Skin of body (tissue), 2 donors: ENCODE results near the gene TMEM8B. TPM values are rescaled to one million over a fixed set of nuclear protein-coding genes. Genes with fewer than 3 reads are reported as not detected.

Experiments
- DNase-seq: peaks from one replicate; lab custom pipeline; 2025; lab: John Stamatoyannopoulos, UW
- total RNA-seq: library from RNA; depleted of rRNA; stranded (reverse); fragments of >200 nt; gene quantifications from one replicate; pipeline ENCODE4 v1.2.3, GENCODE V29; 2014

TMEM8B gene
- total RNA-seq: 3.6 TPM

GRCh38 chr9:35829084-35829763 is at the start of gene TMEM8B:
Gene TMEM8B, plus strand, starts transcription at chr9:35829228. Its CDS starts 220 bp downstream, at chr9:35829448.
- peak; percentile 92 for DNase-seq

GRCh38 chr9:35781066-35781465 is 48.0 kb upstream of the TMEM8B start:
- no peak for DNase-seq

DNA sequence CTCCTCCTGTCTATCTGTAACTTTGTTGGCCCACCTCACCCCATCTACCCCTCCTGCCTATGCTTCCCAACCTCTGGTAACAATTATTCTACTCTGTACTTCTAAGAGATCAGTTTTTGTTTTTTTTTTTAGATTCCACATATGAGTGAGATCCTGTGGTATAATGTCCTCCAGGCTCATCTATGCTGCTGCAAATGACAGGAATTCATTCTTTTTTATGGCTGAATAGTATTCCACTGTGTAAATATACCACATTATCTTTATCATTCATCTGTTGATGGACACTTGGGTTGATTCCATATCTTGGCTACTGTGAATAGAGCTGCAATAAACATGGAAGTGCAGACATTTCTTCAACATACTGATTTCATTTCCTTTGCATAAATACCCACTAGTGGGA is 45.6 kb upstream of the TMEM8B start:
- no peak for DNase-seq

- DNase-seq: no peak
Observed at GRCh38 chr9:35789541-35789940, 39.5 kb upstream of the TMEM8B start.

GRCh38 chr9:35790025-35790384 is 39.0 kb upstream of the TMEM8B start:
- DNase-seq: no peak

DNA sequence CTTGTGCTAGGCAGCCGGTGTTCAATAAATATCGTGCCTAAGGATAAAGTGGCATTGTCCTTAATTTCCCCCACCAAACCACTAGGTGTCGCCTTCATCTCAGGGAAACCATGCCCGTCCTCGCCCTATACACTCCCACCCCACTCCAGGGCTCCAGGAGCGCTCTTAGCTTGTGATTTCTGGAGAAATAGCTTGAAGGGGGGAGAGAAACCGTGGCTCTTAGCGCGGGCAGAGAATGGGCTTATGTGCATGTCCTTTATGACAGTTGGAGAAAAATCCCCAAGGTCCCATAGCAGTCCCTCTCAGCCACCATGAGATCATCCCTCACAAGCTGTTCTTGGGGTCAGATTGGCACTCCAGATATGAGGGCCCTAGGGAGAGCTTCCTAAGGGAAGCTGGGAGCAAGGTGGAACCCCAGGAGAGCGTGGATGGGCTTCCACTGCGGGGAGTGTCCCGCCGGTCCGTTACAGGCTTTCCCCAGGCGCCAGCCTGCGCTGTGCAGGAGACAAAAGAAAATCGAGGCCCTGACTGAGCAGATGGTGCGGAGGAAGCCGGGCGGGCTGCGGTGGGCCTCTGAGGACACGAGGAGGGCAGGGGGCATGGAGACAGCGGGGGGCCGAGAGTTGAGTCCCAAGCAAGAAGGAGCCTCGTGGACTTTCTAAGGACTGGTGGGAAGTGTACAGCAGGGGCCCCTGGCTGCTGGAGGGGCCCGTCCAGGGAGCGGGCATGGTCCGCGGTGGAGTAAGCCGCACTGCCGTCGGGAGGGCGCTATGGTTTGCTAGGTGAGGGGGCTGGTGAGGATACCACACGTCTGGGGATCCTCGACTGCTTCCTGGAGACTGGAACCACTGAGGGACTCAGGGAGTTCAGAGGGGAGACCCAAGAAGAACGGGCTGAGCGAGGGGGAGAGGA is 38.4 kb upstream of the TMEM8B start:
- DNase-seq: peak; percentile 94

DNA sequence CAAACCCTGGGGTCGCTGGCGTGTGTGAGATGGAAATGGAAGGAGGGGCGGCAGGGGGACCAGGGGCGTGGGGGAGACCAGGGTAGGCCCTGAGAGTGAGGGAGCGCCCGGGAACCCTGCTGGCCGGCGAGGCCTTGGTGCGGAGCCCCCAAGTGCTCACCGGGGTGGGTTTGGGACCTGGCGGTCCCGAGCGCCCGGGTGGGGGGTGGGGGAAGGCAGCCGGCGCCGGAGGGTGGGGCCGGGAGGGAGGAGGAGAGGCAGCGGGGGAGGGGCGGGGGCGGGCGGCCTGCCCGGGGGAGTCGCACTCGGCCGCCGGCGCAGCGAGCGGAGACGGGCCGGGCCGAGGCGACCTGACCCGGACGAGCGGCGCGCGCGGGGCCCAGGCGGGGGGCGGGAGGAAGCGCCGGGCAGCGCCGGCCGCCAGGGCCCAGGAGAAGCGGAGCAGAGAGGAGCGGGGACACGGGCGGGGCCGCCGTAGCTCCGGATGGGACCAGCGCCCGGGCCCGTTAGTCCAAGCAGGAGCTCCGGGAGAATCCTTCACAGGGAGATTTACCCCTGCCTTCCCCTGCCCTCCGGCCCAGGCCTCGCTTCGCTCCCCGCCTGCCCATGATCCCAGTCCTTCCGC is 37.6 kb upstream of the TMEM8B start, which contains the start of gene NPR2:
Gene NPR2 (plus strand): TSS at position 295 of the 625 bp plus-strand sequence. CDS start 818 bp downstream, outside the sequence.
- peak; percentile 8 for DNase-seq

- no peak for DNase-seq
Observed at GRCh38 chr9:35792024-35792813, 36.8 kb upstream of the TMEM8B start.

DNA sequence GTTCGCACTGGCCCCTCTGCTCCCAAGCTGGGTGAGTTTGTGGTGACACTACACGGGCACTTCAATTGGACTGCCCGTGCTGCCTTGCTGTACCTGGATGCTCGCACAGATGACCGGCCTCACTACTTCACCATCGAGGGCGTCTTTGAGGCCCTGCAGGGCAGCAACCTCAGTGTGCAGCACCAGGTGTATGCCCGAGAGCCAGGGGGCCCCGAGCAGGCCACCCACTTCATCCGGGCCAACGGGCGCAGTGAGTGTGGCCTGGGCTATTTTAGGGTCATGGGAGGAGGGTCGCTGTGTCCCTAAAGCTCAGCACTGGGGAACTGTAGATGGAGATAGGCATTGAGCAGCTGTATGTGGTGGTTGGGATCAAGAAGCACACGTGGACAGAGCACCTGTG is 36.2 kb upstream of the TMEM8B start:
- no peak for DNase-seq

DNA sequence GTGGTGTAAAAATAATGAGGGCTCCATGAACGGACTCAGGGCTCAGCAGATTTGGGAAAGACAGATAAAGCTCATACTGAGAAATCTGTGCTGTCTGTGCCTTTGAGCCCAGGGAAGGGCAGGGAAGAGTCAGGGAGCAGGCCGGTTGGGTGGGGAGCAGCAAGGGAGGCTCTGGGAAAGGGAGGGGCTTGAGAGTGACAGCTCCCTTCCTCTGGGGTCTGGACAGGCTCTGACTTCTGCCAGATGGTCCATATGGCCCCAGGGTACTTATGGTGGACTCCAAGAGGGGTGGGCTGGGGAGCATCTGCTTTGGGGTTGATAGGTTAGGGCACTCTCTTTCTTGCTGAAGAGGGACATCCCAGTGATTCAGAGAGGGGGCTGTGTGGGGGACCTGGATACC is 35.6 kb upstream of the TMEM8B start:
- no peak for DNase-seq

DNA sequence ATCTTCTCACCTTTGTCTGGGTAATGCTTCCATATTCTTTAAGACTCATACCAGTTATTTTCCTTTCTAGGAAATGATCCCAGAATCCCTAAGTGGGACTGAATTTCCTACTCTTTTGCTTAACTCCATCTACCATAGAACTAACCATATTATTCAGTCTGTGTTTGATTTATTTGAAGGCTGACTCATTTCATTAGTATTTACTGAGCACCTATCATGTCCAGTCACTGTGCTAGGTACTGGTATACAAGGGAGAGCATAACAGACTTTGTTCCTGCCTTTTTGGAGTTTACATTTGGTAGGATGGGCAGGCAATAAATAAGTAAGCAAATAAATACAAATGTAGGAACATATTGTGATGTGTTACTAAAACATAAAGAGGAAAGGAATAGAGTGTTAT is 33.3 kb upstream of the TMEM8B start:
- DNase-seq: no peak

- no peak for DNase-seq
Observed at GRCh38 chr9:35797311-35798109, 31.5 kb upstream of the TMEM8B start.

- no peak for DNase-seq
Observed at GRCh38 chr9:35798658-35799374, 30.2 kb upstream of the TMEM8B start.

DNA sequence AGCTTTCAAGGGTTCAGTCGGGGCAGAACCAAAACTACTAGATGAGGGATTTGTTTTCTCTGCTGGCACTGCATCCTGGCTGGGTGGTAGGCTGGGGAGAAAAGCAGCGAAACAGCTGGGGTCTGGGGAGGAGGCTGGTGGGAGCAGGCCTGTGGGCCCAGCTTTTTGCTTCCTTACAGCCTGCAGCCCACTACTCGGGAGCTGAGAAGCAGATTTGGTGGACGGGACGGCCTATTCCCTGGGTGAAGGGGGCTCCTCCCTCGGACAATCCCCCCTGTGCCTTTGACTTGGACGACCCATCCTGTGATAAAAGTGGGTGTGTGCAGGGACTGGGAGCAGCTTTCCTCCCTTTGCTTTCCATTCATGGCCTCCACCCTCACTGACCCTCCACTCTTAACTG is 28.5 kb upstream of the TMEM8B start:
- no peak for DNase-seq

DNA sequence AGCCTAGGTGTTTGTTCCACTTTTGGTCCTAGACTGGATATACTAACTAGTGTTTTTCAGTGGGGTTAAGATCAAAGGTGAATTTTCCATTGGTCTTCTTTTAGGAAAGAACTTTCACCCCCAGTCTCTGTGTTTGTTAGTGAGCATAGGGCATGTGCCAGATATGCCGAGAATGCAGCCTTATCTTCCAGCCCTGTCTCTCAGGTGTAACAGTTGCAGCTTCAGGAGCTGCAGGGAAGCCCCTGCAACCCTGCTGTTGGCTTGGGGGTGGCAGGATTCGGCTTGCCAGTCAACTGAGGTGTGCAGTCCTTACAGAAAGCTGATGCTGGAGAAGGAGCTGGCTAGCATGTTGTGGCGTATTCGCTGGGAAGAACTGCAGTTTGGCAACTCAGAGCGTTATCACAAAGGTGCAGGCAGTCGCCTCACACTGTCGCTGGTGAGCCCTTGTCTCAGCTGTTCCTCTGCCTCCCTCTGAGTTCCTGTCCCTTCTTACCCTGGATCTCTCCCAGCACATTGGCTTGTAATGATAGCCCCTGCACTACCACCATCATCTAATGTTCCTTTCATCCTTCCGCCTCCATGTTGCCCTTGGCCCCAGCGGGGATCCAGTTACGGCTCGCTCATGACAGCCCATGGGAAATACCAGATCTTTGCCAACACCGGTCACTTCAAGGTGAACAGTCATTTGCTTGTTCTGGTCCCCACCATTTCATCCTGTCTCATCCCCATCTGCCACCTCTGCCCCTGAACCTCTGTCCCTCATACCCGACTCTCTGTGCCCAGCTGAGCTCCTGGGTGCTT is 27.5 kb upstream of the TMEM8B start:
- no peak for DNase-seq

GRCh38 chr9:35806101-35806500 is 22.9 kb upstream of the TMEM8B start:
- no peak for DNase-seq

DNA sequence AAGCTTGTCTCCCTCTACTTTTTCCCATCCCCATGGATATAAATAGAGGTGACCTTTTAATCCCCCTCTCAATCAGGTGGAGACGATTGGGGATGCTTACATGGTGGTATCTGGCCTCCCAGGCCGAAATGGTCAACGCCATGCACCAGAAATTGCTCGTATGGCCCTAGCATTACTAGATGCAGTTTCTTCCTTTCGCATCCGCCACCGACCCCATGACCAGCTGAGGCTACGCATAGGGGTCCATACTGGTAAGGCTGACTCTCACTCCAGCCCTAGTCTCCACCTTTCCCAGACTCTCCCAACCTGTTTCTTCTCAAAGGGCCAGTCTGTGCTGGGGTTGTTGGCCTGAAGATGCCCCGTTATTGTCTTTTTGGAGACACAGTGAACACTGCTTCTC is 20.6 kb upstream of the TMEM8B start:
- DNase-seq: no peak

DNA sequence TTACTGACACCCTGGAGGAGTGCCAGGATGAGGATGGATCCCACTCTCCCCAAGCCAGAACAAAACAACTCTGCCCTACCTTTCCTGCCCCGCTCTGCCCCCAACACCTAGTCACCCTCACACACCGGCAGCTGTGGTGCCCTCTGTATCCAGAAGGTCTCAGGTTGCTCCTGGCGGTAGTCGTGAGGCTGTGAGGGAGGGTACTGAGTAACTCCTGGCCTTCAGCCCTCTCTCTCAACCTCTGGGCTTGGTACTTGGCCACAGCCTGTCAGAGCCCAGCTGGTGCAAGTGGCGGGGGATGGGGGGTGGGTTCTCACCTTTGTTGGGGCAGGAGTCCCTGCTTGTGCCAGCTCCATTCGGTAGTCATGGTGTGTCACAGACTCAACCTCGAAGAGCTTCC is 18.9 kb upstream of the TMEM8B start:
- DNase-seq: no peak

DNA sequence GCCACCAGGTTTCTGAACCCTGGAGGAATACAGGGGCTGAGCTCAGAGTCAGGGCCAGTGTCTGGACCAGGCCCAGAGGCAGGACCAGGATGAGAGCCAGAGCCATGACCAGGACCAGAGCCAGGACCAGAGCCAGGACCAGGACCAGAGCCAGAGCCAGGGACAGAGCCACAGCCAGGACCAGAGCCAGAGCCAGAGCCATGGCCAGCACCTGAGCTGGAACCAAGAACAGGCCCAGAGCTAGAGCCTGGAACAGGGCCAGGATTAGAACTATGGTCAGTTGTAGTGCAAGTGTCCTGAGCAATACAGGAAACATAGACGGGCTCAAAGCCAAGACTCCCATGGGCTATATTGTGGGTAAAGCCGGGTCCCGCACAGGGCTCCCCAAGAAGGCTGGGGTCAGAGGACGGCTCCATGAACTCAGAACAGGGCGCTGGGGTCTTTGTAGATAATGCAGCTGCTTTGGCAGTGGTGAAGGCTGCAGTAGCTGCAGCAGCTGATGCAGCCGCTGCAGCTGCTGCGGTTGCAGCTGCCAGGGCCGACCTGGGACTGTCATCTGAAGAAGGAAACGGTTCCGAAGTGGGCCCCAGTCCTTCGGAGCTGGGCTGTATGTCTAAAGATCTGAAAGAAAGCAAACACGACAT is 17.5 kb upstream of the TMEM8B start:
- no peak for DNase-seq
